HG02623 (cell line): ENCODE data around the gene TSNAXIP1.
"Not testable (repeated sequence)": the region's sequence is repeated elsewhere in the genome, so short reads cannot be mapped to it uniquely, and the experiment has no call there.

Experiments used
- ATAC-seq: cut with Tn5 transposase; IDR thresholded peaks from one replicate; pipeline ENCODE4 v1.9.1; 2021; ENCODE audit warnings: moderate library complexity; ENCODE audit not compliant: unreplicated experiment

Gene TSNAXIP1

DNA sequence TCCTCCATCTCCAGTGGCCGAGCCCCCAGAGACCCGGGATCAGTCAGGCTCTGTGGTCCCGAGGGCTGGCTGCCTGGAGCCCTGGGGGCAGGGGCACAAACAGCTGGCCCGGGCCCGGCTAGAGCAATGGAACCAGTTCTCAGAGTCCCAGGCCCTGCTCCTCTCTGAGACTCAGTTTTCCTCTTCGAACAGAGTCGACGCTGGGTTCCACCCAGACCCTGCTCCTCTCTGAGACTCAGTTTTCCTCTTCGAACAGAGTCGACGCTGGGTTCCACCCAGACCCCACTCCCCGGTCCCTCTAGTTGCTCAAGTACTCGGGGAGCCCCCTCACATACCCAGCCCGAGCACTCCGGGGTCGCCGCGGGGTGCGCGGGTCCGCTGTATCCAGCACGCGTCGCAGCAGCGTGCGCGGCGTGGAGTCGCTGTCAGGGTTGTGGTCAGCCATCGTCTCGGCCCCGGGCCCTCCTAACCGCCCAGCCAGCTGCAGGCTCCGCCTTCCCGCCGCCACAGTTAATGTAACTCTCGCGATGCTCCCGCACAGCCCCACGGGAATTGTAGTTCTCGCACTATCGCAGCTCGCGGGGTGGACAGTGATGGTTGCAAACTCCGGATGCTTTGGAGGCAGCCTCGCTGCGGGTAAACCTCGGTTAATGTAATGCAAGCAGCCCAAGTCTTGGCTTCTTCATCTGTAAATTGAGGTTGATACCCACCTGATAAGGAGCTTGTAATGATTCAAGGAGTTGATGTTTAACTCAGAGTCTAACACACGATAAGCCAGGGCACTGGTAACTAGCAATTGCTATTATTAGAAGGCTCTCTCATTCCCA lies 26.9 kb downstream of the TSNAXIP1 start:
- ATAC-seq, result peak; percentile 96

DNA sequence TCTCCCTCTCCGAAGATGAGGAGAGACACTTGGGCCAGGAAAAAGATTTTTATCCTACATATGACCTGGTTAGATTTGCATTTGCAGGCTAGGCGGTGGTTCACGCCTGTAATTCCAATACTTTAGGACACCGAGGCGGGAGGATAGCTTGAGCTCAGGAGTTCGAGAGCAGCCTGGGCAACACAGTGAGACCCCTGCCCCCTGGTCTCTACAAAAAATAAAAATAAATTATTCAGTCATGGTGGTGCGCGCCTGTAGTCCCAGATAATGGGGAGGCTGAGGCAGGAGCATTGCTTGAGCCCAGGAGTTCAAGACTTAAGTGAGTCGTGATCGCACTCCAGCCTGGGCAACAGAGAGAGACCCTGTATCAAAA lies 27.5 kb downstream of the TSNAXIP1 start:
- ATAC-seq, result no peak

DNA sequence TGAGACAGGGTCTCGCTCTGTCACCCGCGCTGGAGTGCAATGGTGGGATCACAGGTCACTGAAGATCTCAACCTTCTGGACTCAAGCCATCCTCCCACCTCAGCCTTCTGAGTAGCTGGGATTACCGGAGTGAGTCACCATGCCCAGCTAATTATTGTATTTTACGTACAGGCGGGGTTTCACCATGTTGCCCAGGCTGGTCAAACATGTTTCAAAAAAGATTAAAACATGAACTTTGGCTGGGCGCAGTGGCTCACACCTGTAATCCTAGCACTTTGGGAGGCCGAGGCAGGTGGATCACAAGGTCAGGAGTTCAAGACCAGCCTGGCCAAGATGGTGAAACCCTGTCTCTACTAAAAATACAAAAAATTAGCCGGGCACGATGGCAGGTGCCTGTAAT lies 30.5 kb downstream of the TSNAXIP1 start:
- ATAC-seq, result not testable (repeated sequence)

GRCh38 chr16:67837811-67838210 lies 31.1 kb downstream of the TSNAXIP1 start:
- no peak for ATAC-seq

DNA sequence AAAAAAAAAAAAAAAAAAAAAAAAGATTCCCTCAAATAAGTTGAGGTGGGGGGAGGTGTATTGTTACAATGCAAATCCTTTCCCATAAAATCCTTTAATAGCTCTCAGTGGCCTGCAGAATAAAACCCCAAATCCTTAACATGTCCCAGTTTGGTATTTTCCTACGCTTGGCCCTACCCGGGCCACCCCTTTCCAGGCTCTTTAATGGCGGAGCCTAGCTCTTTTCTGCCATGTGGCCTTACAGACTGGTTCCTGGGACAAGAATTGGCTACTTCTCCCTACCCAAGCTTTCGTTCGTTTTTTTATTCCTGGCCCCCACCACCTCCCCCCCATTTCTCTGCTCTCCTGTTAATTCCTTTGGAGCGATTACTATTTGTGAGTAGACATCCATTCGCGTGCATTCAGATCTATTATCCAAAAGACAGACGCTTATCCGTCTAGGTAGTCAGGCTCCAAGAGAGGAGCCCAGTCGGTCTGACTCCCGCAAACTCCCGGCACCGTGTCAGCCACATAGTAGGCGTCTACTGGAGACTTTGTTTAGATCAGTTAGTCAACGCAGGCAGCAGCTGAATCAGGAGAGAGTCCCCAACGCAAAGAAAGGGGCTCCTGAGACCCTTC lies 34.6 kb downstream of the TSNAXIP1 start:
- ATAC-seq, result no peak

- peak; percentile 38 for ATAC-seq
Measured at GRCh38 chr16:67841816-67842508, 35.3 kb downstream of the TSNAXIP1 start, which contains the start of gene THAP11. Gene THAP11, plus strand, starts transcription at chr16:67842320. Its CDS starts 235 bp downstream, at chr16:67842555.

GRCh38 chr16:67842509-67843342 lies 36.0 kb downstream of the TSNAXIP1 start:
- ATAC-seq, result peak; percentile 6

DNA sequence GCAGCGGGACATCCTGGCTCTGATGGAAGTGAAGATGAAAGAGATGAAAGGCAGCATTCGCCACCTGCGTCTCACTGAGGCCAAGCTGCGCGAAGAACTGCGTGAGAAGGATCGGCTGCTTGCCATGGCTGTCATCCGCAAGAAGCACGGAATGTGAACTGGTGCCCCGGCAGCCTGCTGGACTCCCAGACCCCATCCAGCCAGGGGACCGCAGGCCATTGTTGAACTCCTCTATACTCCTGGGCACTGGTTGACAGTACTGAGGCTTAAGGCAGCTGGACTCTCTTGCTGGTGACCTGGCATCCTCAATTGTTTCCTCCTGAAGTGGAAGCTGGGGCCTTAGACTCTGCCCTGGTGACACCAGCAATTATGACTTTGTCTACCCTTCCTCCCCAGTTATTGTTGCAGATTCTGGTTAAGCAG lies 36.7 kb downstream of the TSNAXIP1 start:
- ATAC-seq, result no peak

DNA sequence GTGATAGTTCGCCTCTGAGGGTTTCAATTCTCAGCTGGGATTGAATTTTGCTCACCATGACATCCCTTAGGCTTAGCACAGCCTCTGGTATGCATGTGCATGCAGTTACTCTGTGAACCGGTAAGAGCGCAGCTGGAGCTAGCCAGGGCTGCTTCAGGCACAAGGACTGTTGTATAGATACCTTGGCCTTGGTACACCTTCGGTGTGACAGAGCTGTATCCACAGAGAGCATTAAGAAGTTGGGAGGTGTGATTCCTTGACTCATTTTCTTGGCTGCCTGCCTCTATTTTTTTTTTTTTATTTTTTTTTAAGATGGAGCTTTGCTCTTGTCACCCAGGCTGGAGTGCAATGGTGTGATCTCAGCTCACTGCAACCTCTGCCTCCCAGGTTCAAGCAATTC lies 37.8 kb downstream of the TSNAXIP1 start:
- no peak for ATAC-seq

DNA sequence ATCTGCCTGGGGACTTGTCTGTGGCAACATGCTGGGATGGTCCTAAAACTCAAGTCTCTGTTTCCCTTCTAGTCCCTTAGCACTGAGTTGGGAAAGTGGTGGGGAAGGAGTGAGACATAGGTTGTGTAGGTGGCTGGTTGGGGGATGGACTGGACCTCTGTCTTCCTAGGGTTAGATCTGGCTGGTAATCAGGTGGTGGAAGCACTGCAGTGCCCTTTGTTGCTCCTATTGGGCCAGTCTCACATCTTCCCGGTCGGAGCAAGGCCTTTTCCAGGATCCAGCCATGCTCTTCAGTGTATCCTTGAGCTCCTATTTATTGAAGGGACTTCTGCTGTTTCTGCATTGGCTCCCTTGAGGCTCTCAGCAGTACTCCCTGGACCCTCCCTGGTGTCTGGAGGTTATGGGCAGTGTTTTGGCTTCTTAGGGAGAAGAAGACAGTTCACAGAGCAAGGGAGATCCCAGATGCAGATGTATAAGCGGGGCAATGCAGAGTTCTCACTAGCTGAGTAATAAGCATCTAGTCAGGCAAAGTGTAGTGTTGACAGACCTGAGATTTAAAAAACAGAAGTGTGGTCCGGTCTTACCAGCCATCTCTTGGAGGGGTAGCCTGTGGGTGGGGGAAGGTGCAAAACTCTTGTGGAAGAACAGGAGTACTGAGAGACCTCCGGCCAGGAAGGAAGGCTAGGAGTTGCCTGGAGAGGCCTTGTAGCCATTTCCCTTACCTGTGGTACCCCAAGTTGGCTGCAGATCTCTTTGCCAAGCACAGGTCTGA lies 38.8 kb downstream of the TSNAXIP1 start:
- no peak for ATAC-seq

- no peak for ATAC-seq
Measured at GRCh38 chr16:67846063-67846319, 39.3 kb downstream of the TSNAXIP1 start.

DNA sequence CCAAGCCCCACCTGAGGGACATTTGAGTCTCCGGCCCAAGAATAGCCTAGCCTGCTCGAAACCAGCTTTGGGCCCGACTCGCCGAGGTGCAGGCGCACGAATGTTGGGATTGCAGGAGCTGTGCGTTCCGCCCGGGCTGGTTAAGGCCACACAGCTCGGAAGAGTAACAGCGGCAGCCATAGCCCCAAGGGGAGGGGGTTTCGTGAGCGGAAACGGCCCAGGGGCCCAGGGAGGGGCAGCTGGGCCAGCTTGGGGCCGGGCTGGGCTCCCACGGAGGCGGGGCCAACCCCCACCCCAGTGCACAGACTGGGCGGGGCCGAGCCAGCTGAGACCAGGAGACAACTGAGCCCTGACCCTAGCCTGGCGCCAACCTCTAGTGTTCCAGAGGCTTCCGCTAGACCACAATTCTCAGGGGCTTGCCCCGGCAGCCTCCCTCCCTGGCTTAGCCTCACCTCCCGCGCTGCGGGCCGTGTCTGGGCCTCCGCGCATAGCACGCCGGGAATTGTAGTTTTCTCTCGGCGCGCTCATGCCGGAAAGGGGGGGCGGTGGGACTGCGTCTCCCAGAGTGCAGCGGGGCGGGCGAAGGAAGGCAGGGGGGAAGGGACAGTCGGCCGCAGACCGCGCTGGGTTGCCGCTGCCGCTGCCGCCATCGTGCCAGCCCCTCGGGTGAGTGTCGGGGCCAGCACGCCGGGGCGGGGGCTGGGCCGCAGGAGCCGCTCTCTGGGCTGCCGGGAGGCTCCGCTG lies 39.8 kb downstream of the TSNAXIP1 start, which contains the start of gene NUTF2:
Gene NUTF2, plus strand, starts transcription at position 614 of the 744 bp plus-strand sequence. CDS start 18,198 bp downstream, outside the sequence.
- peak; percentile 61 for ATAC-seq

DNA sequence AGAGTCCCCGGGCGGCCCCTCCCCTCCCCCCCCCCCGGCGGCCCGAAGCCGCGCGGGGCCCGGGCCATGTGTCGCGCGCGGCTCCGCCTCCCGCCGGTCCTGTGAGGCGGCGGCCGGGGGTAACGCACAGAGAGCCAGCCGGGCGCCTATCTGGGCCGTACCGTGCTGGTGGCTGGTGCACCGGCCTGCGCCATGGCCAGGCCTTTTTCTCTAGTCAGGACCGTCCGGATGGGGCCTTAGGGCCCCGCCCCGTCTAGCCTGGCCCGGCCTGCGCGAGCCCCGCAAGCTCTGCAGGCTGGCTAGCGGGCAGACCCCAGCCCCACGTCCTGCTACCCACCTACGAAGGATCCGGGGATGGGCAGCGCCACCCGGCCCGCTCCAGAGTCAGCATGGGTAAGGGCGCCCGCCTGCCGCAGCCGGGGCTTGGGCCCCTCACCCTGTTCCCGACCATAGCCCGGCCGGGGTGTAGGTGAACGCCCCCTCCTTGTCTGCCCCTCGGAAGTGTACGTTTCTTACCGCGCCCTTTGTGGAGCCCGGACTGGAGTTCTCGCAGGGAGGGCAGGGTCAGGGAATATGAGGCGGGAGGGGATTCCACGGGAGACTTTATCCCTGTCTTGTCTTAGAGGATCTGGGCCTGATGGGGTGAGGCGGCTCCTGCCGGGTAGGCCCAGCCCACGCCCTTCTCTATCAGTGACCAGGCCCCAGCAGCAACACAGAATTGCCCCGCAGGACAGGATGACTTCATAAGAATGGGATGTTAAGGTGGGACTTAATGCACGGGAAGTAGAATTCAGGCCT lies 40.6 kb downstream of the TSNAXIP1 start, which contains the start of gene CENPT:
Gene CENPT, minus strand, starts transcription at position 630 of the 798 bp plus-strand sequence. CDS start 13,834 bp downstream, outside the sequence.
- peak; percentile 37 for ATAC-seq

DNA sequence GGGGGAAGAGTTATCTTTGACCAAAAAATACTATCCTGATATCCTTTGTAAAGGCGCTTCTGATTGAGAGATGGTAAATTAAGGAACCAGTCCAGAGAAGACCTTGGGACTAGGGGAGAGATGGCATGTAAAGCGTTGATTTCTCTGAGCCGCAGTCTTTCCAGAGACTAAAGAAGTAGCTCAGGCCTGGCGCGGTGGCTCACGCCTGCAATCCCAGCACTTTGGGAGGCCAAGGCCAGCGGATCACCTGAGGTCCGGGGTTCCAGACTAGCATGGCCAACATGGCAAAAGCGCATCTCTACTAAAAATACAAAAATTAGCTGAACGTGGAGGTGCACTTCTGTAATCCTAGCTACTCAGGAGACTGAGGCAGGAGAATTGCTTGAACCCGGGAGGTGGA lies 41.4 kb downstream of the TSNAXIP1 start:
- no peak for ATAC-seq

- ATAC-seq, result no peak
Measured at GRCh38 chr16:67853670-67854069, 47.0 kb downstream of the TSNAXIP1 start.

GRCh38 chr16:67855789-67856188 lies 49.1 kb downstream of the TSNAXIP1 start:
- no peak for ATAC-seq

- ATAC-seq, result no peak
Measured at GRCh38 chr16:67856927-67857546, 50.3 kb downstream of the TSNAXIP1 start.
